PC-3 (cell line): ENCODE measurements around the gene SCN1A.

ENCODE experiments used
- EZH2 ChIP-seq: fragments of 300-600 bp; sonication (generic); IDR thresholded peaks from one replicate; pipeline ENCODE4 v1.6.1; 2017; ENCODE audit warnings: antibody characterized with exemption, mild to moderate bottlenecking, low read length; ENCODE audit not compliant: unreplicated experiment
- EZH2phosphoT487 ChIP-seq: fragments of 300-600 bp; sonication (generic); IDR thresholded peaks from 2 replicates; pipeline ENCODE4 v1.6.1; 2018; ENCODE audit warnings: mild to moderate bottlenecking, antibody characterized with exemption, low read length, borderline replicate concordance
- TF ChIP-seq, protein P1 (sequence below): fragments of 300-600 bp; sonication (generic); conservative IDR thresholded peaks from 2 replicates; pipeline ENCODE4 v1.5.1; 2017; ENCODE audit warnings: antibody characterized with exemption, low read depth, mild to moderate bottlenecking, low read length

DNA sequence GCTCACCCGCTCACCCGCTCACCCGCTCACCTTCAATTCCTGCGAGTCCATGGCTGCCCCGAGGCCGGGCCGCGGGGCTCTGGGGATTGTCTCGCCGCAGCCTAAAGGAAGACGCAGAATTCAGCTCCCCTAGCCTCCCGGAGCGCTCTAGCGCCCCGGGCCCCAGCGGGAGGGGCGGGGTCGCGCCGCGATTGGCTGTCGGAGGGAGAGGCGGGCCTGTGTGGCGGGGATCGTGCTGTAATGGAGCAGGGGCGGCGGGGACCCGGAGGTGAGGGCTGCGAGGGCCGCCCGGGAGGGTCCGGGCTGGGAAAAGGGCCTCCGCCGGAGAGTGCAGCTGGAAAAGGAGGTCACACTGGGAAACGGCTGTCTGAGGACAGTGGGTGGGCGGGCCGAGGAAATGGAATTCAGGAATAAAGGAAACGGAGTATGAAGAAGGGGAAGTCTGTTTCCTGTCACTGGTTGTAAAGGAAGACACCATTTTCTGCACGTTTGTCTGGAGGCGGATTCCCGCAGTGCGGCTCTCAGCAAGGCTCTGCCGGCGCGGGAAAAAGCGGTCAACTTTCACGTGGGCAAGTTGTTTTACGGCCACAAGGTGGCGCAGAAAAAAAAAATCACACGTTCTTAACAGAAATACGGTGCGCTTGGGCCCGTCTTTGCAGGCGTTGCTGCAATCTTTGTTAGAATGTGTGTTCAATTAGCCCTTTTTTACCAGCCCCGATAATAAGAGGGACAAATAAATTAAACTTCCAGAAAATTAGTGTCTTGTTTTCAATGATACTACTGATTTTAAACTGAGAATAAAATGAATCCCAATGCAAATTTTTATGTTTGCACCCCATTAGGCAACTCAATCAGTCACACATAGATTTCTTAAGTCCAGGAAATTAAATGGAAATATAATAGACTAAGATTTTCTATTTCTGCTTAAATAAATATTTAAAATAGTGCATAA lies 173.9 kb downstream of the SCN1A start, which contains the start of gene TTC21B:
- TF ChIP-seq, protein P1, sequence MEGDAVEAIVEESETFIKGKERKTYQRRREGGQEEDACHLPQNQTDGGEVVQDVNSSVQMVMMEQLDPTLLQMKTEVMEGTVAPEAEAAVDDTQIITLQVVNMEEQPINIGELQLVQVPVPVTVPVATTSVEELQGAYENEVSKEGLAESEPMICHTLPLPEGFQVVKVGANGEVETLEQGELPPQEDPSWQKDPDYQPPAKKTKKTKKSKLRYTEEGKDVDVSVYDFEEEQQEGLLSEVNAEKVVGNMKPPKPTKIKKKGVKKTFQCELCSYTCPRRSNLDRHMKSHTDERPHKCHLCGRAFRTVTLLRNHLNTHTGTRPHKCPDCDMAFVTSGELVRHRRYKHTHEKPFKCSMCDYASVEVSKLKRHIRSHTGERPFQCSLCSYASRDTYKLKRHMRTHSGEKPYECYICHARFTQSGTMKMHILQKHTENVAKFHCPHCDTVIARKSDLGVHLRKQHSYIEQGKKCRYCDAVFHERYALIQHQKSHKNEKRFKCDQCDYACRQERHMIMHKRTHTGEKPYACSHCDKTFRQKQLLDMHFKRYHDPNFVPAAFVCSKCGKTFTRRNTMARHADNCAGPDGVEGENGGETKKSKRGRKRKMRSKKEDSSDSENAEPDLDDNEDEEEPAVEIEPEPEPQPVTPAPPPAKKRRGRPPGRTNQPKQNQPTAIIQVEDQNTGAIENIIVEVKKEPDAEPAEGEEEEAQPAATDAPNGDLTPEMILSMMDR: peak; percentile 97
- TF ChIP-seq EZH2: no peak
- TF ChIP-seq EZH2phosphoT487: no peak
